DMS53 treated with DMSO at 0.1 percent for 48 hours (cell line): ENCODE measurements around the gene STK31.
"Not testable (repeated sequence)": the region's sequence is repeated elsewhere in the genome, so short reads cannot be mapped to it uniquely, and the experiment has no call there.

Experiments
- DNase-seq: peaks from one replicate; lab custom pipeline; 2025; ENCODE audit not compliant: unreplicated experiment; lab: John Stamatoyannopoulos, UW

The STK31 gene

GRCh38 chr7:23802720-23803397, 92.8 kb downstream of the STK31 start:
- DNase-seq = no peak

GRCh38 chr7:23804707-23805106, 94.7 kb downstream of the STK31 start:
- DNase-seq = no peak

- DNase-seq = no peak
These were observed 98.4 kb downstream of the STK31 start for GRCh38 chr7:23808421-23808820.

- no peak for DNase-seq
These were observed 100.1 kb downstream of the STK31 start for GRCh38 chr7:23810099-23810498.

GRCh38 chr7:23811540-23811939, 101.5 kb downstream of the STK31 start:
- DNase-seq = peak; percentile 35

- not testable (repeated sequence) for DNase-seq
These were observed 118.1 kb downstream of the STK31 start for GRCh38 chr7:23828125-23828524.

GRCh38 chr7:23832733-23833132, 122.7 kb downstream of the STK31 start:
- not testable (repeated sequence) for DNase-seq

GRCh38 chr7:23833405-23833804, 123.4 kb downstream of the STK31 start:
- no peak for DNase-seq

- DNase-seq = not testable (repeated sequence)
These were observed 134.8 kb downstream of the STK31 start for GRCh38 chr7:23844837-23845236.

GRCh38 chr7:23852135-23852534, 142.1 kb downstream of the STK31 start:
- DNase-seq = no peak

GRCh38 chr7:23852988-23853387, 143.0 kb downstream of the STK31 start:
- no peak for DNase-seq

- peak; percentile 69 for DNase-seq
These were observed 153.3 kb downstream of the STK31 start for GRCh38 chr7:23863209-23863787.

- DNase-seq = no peak
These were observed 155.0 kb downstream of the STK31 start for GRCh38 chr7:23864973-23865372.

- no peak for DNase-seq
These were observed 163.3 kb downstream of the STK31 start for GRCh38 chr7:23873306-23873705.

GRCh38 chr7:23876526-23876925, 166.5 kb downstream of the STK31 start:
- not testable (repeated sequence) for DNase-seq
